ENCODE measurements around the gene WRAP73. TPM values are rescaled to one million over a fixed set of nuclear protein-coding genes. Genes with fewer than 3 reads are reported as not detected.

WRAP73 gene
- total RNA-seq, 2 donors from 2014 or later, result 22.1 to 24.9 TPM

DNA sequence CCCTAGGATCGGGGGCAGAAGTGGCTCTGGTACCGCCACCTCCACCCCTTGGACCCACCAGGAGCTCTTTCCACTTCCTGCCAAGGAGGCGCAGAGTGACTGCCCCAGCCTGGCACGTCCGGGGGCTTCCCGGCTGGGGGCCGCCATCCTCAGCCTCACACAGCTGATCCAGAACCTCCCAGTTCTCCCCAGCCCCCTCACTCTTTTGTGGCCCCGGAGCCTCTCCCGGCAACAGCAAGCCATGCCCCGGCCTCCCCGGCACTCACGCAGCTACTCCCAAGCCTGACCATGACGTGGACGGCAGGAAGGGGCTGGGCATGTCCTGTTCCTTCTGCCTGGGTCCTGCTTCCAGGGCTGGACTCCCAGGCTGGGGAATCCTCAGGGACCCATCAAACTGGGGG is 19.5 kb upstream of the WRAP73 start:
- TF ChIP-seq CTCF (IDR thresholded peaks at IDR 0.05), result no peak
- no peak for ATAC-seq (ENCODE audit: insufficient number of reproducible peaks, low FRiP score, low read depth)
- H3K4me1 ChIP-seq (ENCODE audit: control insufficient read depth in 1 of 2, low read depth in 2 of 2), result no peaks in the 10 kb centered on the region
- DNase-seq (ENCODE audit: low spot score), result no peak
- H3K4me3 ChIP-seq, result no peak overlapping the region
- no peak overlapping the region for H3K27ac ChIP-seq
- H3K27me3 ChIP-seq (replicated peaks; ENCODE audit: insufficient read depth), result no peaks in the 10 kb centered on the region
- no peaks in the 10 kb centered on the region for H3K9me3 ChIP-seq
- H3K36me3 ChIP-seq, result no peaks in the 10 kb centered on the region

- no peak for DNase-seq (ENCODE audit: low spot score)
- H3K9me3 ChIP-seq, result no peaks in the 10 kb centered on the region
- ATAC-seq (ENCODE audit: insufficient number of reproducible peaks, low FRiP score, low read depth), result no peak
- TF ChIP-seq CTCF (IDR thresholded peaks at IDR 0.05), result no peak
- H3K4me3 ChIP-seq, result no peak overlapping the region
- no peaks in the 10 kb centered on the region for H3K4me1 ChIP-seq (ENCODE audit: control insufficient read depth in 1 of 2, low read depth in 2 of 2)
- H3K27me3 ChIP-seq (replicated peaks; ENCODE audit: insufficient read depth), result no peaks in the 10 kb centered on the region
- H3K36me3 ChIP-seq, result no peaks in the 10 kb centered on the region
- H3K27ac ChIP-seq, result no peak overlapping the region
Measured at GRCh38 chr1:3668585-3669300, 18.8 kb upstream of the WRAP73 start.

GRCh38 chr1:3668148-3668547 is 18.2 kb upstream of the WRAP73 start:
- no peaks in the 10 kb centered on the region for H3K4me1 ChIP-seq (ENCODE audit: control insufficient read depth in 1 of 2, low read depth in 2 of 2)
- no peak for TF ChIP-seq CTCF (IDR thresholded peaks at IDR 0.05)
- H3K27ac ChIP-seq, result no peak overlapping the region
- no peaks in the 10 kb centered on the region for H3K36me3 ChIP-seq
- DNase-seq (ENCODE audit: low spot score), result no peak
- H3K27me3 ChIP-seq (replicated peaks; ENCODE audit: insufficient read depth), result no peaks in the 10 kb centered on the region
- H3K9me3 ChIP-seq, result no peaks in the 10 kb centered on the region
- ATAC-seq (ENCODE audit: insufficient number of reproducible peaks, low FRiP score, low read depth), result no peak
- no peak overlapping the region for H3K4me3 ChIP-seq

- DNase-seq (ENCODE audit: low spot score), result no peak
- no peaks in the 10 kb centered on the region for H3K4me1 ChIP-seq (ENCODE audit: control insufficient read depth in 1 of 2, low read depth in 2 of 2)
- no peak for ATAC-seq (ENCODE audit: insufficient number of reproducible peaks, low FRiP score, low read depth)
Measured at GRCh38 chr1:3664700-3665375, 14.9 kb upstream of the WRAP73 start.

More at GRCh38 chr1:3664700-3665375, 14.9 kb upstream of the WRAP73 start:
- no peak for TF ChIP-seq CTCF (IDR thresholded peaks at IDR 0.05)
- no peak overlapping the region for H3K27ac ChIP-seq
- no peak overlapping the region for H3K4me3 ChIP-seq
- H3K36me3 ChIP-seq, result no peaks in the 10 kb centered on the region
- no peaks in the 10 kb centered on the region for H3K27me3 ChIP-seq (replicated peaks; ENCODE audit: insufficient read depth)
- no peaks in the 10 kb centered on the region for H3K9me3 ChIP-seq

Measured in thoracic aorta (tissue), 2 donors.